ENCODE measurements around the gene CYP19A1.

GRCh38 chr15:51314391-51315337, 23.7 kb downstream of the CYP19A1 start:
- TF ChIP-seq CTCF (IDR thresholded peaks at IDR 0.05; ENCODE audit: poor library complexity), result no peak
- no peak for TF ChIP-seq EZH2 (IDR thresholded peaks at IDR 0.05; ENCODE audit: borderline replicate concordance)
- no peak for TF ChIP-seq EZH2phosphoT487 (IDR thresholded peaks at IDR 0.05; ENCODE audit: low read depth, severe bottlenecking, unreplicated experiment)
